ENCODE measurements around the gene TMEM52.
A peak's percentile ranks its signal among the peaks of the same experiment; 100 is the strongest.

Gene TMEM52

GRCh38 chr1:1918901-1919303, at the start of gene TMEM52:
TSS of gene TMEM52 (minus strand) at chr1:1919279. CDS start at chr1:1919265, 14 bp downstream.
- no peak for DNase-seq

DNA sequence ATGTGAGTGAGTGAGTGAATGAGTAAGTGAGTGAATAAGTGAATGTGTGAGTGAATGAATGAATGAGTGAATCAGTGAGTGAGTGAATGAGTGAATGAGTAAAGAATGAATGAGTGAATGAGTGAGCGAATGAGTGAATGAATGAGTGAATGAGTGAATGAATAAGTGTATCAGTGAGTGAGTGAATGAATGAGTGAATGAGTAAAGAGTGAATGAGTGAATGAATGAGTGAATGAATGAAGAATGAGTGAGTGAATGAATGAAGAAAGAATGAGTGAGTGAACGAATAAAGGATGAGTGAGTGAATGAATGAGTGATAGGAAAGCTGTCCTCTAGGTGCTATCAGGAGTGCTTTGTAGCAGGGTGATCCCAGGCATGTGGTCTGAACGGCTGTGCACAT, 48.8 kb upstream of the TMEM52 start:
- no peak for DNase-seq

- no peak for DNase-seq
Observed at GRCh38 chr1:1967151-1967550, 48.1 kb upstream of the TMEM52 start.

DNA sequence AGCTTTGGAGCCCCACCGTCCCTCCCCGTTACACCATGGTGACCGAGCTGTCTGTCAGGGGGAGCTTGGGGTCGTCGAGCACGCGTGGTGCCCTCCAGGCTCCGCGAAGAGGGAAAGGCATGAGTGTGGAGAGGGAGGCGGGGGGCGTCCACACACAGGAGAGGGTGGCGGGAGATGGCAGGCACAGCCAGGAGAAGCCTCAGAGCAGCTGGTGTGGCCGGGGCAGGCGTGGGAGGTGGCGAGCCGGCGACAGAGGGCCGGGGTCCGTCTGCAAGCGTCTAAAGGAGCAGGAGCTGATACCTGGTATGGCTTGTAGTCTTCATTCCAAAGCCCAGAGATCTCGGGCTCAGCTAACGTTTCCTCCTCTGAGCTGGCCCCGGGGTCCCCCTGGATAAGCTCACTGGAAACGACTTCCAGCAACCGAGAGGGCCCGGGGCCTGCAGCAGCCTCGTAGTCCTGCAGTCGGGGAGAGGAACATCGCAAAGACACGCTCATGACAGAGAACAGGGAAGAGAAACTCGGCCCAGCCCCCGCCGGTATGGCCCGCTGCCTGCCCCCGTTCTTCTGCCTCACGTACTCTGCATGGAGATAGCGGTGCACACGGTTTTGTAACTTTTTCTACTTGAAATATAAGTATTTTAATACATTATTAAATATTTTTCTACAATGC, 47.1 kb upstream of the TMEM52 start:
- DNase-seq = no peak

DNA sequence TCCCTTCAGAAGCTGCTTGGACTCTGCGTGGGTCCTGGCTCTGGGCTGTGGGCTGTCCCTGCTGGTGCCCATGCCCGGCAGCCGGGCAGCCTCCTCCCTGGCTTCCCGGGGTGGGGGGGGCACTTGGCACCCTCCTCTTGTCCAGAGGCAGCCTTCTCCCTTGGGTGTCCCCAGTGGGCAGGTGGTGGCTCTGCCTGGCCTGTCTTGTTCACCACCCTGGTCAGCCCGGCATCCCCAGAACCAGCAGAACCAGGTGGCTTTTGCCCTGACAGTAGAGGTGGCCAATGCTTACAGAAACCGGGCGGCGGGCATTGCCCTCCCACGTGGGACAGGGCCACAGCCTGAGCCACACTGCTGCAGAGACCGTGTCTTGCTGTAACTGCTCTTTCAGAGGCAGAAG, 46.5 kb upstream of the TMEM52 start:
- DNase-seq = no peak

- DNase-seq = no peak
Observed at GRCh38 chr1:1964811-1965210, 45.7 kb upstream of the TMEM52 start.

GRCh38 chr1:1963570-1963969, 44.5 kb upstream of the TMEM52 start:
- no peak for DNase-seq

DNA sequence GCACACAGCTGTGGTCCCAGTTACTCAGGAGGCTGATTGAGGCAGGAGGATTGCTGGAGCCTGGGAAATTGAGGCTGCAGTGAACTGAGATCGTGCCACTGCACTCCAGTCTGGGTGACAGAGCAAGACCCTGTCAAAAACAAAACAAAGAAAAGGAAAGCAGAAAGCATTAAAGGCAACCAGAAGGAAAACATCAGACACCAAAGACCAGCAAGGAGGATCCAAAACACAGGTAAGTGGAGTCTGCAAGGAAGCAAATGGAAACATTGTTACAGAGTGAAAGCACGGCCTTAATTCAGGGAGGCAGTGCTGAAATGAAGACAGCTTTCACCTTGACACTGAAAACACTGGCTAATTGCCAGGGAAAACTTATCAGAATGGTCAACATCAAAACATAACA, 43.7 kb upstream of the TMEM52 start:
- DNase-seq = no peak

DNA sequence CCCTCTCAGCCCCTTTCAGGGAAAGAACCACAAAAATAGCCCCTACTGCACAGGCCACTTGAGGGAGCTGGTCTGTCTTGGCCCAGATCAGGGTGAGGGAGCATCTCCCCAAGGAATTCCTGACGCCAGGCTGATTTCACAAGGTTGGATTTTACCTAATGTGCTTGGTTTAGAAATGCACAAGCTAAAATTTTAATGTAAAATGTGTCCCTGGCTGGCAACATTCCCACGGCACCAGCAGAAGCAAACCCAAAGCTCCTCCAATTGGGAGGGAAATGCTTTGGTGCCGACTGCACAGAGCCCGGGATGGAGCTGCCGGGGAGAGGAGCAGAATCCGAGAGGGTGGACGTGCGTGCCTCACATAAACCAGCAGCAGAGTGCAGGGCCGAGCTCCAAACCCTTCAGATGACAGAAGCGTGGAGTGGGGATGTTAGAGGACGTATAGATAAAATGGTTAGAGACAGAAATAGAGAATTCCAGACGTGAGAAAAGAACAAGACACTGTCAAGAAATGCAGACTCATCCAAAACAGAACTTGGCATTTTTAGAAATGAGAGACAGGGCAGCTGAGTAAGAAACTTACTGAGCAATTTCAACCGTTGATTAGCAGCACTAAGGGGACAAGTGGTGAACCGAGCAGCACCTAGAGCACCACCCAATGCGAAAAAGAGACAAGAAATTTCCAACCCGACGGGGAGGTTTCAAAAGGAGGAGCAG, 41.6 kb upstream of the TMEM52 start:
- no peak for DNase-seq

GRCh38 chr1:1959840-1960479, 40.9 kb upstream of the TMEM52 start:
- DNase-seq = peak; percentile 75

GRCh38 chr1:1959459-1959839, 40.4 kb upstream of the TMEM52 start:
- DNase-seq = no peak

DNA sequence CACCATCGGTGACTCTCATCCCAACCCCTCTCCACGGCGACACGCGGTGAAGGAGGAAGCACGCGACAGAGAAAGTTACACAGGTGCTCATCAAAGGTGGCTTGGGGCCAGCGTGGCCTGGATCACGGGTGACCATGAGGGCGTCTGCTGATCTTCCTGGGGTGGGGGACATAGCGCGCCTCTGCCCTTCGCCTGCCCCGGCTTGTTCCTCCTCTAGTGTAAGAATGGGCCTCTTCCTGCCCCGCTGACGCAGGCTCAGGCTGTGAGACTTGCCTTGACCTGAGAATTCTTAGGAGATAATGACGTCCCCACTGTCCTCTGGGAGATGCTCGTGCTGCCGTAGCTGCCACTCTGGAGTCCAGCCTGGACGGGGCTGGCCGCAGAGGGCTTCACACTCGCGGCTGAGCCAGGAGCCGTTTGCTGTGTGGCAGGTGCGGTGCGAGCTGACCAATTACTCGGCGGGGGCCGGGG, 39.0 kb upstream of the TMEM52 start:
- DNase-seq = no peak

DNA sequence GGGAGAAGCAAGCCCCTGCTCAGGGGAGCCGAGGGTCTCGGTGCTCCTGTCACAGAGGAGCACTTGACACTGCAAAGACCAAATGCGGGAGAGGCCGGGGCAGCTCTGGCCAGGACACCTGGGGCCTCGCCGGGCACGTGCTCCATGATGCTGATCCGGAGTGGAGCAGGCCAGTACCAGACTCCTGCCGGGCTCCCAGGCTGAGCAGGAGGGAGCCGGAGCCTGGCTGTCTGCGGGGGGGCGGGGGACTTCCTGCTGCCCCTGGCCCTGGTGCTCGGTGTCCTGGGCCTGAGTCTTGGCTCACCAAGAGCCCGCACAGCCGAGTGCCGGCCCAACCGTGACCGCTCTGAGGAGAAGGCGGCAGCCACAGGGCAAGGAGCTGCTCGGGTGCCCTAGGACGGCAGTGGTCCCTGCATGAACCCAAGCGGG, 38.5 kb upstream of the TMEM52 start:
- no peak for DNase-seq

- no peak for DNase-seq
Observed at GRCh38 chr1:1956586-1957532, 37.8 kb upstream of the TMEM52 start.

DNA sequence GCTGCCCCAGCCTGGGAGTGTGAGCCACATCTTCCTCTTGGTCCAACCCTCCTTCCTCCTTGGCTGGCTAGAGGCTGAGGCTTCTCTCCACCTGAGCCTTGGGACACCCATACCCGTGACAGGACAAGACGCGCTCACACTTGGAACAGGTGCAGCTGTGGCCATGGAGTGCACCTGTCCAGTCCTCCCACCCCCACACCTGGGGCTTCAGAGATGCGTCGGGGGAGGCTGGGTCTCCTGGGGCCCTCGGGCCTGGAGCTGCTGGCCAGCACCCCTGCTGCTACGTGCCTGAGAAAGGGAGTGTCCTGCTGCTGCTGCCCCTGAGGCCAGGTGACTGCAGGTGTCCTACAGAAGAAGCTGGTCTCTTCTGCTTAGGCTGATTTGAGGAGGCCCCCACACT, 37.0 kb upstream of the TMEM52 start:
- DNase-seq = no peak

DNA sequence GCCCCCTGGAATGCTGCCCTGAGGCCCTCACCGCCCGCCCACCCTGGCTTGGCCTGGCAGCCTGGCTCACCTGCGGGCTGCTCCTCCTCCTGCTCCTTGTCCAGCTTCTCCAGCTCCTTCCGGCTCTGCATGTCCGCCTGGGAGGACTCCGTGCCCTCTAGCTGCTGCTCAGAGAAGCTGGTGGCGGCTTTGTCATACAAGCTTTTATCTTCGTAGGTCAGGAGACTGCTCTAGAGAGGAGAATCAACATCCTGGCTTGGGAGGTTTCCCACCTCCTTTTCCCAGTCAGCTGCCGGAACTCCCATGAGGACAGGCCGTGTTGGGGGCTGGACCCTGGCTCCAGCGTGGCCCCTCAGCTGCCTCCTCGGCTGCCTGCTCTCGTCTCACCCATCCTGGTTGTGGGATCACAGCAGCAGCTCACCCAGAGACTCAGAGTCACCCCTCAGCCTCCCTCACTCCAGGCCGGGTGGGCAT, 36.6 kb upstream of the TMEM52 start:
- DNase-seq = no peak

DNA sequence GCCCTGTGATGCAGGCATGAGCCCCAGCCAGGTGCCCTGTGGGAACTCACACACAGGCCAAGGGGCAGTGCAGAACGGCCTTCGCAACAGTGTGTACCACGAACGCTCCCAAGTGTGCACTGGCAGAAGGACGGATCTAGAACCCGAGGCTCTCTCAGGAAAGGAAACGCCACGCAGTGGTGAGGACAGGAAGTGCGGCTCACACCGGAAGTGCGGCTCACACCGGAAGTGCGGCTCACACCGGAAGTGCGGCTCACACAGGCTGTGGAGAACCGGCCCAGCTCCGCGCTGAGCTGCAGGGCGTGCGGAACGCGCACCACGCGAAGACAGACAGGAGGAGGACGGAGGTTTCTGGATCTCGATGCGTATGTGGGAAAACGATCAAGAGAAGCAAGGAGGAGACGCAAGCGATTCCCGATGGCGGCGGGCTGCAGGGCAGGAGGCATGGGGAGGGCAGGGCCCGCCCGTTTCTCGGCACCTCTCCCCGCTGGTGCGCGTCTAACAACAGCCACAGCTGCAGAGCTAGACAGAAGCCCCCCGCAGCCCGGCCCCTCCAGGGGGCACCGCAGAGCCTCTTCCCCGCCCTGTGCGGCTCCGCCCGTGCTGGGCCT, 35.9 kb upstream of the TMEM52 start:
- DNase-seq = no peak

DNA sequence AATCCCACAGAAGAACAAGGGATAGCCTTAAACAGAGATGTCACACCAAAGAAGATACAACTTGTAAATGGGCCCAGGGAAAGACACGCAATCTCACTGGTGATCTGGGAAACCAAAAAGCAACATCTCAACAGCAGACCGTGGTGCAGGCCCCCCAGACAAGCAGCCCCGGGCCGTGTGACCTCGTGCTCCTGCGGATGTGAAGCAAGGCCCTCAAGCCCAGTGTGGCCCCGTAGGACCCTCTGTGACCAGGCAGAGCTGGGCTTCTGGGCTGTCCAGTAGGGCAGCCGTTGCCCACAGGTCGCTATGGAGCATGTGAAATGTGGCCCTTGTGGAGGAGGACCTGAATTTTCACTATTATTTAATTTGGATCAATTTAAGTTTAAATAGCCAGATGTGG, 34.9 kb upstream of the TMEM52 start:
- no peak for DNase-seq

GRCh38 chr1:1950940-1951339, 31.9 kb upstream of the TMEM52 start:
- DNase-seq = no peak

GRCh38 chr1:1948783-1949182, 29.7 kb upstream of the TMEM52 start:
- DNase-seq = no peak

- no peak for DNase-seq
Observed at GRCh38 chr1:1947493-1947892, 28.4 kb upstream of the TMEM52 start.

- DNase-seq = no peak
Observed at GRCh38 chr1:1946540-1946939, 27.5 kb upstream of the TMEM52 start.
